ENCODE measurements around the gene PIWIL1.

DNA sequence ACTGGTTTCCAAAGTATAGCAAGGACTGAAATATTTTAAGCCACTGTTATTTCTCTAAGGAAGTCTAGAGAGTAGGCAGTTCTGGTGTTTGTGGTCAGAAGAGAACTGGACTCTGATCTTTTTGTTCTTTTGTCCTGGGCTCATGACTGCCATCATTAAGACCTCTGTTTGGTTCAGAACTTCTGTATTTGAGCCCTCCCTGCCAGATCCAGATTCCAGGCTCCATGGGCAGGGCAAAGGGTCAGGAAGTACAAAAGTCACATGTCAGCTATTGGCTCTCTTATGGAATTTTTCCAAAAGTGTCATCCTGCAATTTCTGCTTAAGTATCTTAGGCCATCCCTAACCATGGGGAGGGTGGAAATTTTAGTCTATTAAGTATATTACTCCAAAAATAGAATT lies 6.8 kb downstream of the PIWIL1 start:
- TF ChIP-seq, protein P1, sequence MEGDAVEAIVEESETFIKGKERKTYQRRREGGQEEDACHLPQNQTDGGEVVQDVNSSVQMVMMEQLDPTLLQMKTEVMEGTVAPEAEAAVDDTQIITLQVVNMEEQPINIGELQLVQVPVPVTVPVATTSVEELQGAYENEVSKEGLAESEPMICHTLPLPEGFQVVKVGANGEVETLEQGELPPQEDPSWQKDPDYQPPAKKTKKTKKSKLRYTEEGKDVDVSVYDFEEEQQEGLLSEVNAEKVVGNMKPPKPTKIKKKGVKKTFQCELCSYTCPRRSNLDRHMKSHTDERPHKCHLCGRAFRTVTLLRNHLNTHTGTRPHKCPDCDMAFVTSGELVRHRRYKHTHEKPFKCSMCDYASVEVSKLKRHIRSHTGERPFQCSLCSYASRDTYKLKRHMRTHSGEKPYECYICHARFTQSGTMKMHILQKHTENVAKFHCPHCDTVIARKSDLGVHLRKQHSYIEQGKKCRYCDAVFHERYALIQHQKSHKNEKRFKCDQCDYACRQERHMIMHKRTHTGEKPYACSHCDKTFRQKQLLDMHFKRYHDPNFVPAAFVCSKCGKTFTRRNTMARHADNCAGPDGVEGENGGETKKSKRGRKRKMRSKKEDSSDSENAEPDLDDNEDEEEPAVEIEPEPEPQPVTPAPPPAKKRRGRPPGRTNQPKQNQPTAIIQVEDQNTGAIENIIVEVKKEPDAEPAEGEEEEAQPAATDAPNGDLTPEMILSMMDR (conservative IDR thresholded peaks at IDR 0.05 in 1 of 2, IDR thresholded peaks at IDR 0.05 in 1 of 2; ENCODE audit: low read depth in 1 of 2, low read length in 2 of 2), result no peak
- no peak for TF ChIP-seq EZH2 (IDR thresholded peaks at IDR 0.05; ENCODE audit: low read length, missing control alignments)

Measured in fibroblast of lung (primary cell).